B cell (primary cell): ENCODE measurements around the gene CENPB.

ENCODE experiments used
- EZH2 ChIP-seq: IDR thresholded peaks from 2 replicates; pipeline ENCODE4 v1.6.1; 2012; ENCODE audit warnings: borderline replicate concordance, low read depth, mild to moderate bottlenecking, moderate library complexity, low read length; ENCODE audit not compliant: insufficient read depth, poor library complexity, severe bottlenecking
- TF ChIP-seq, protein P1 (sequence below): fragments of 200-600 bp; IDR thresholded peaks from one replicate; pipeline ENCODE4 v1.8.0; 2022; ENCODE audit warnings: antibody characterized with exemption, mild to moderate bottlenecking

DNA sequence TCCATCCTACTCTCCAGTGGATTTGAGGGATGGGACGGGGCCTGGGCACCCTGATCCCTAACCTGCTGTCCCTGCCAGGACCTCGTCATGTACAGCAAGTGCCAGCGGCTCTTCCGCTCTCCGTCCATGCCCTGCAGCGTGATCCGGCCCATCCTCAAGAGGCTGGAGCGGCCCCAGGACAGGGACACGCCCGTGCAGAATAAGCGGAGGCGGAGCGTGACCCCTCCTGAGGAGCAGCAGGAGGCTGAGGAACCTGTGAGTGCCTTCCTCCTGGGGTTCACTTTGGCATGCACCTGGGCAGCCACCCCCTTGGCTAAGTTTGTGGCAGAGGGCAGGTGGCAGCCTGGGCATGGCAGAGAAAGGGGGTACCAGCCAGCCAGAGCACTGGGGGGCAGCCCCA is 15.3 kb upstream of the CENPB start:
- TF ChIP-seq, protein P1, sequence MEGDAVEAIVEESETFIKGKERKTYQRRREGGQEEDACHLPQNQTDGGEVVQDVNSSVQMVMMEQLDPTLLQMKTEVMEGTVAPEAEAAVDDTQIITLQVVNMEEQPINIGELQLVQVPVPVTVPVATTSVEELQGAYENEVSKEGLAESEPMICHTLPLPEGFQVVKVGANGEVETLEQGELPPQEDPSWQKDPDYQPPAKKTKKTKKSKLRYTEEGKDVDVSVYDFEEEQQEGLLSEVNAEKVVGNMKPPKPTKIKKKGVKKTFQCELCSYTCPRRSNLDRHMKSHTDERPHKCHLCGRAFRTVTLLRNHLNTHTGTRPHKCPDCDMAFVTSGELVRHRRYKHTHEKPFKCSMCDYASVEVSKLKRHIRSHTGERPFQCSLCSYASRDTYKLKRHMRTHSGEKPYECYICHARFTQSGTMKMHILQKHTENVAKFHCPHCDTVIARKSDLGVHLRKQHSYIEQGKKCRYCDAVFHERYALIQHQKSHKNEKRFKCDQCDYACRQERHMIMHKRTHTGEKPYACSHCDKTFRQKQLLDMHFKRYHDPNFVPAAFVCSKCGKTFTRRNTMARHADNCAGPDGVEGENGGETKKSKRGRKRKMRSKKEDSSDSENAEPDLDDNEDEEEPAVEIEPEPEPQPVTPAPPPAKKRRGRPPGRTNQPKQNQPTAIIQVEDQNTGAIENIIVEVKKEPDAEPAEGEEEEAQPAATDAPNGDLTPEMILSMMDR = no peak
- TF ChIP-seq EZH2 = no peak
